C4-2B (cell line): ENCODE measurements around the gene HORMAD2.

Experiments used
- H3K27ac ChIP-seq: fragments of 450-650 bp; 2 replicates; pipeline ENCODE4 v1.5.1; 2017
- ZFX ChIP-seq: fragments of 450-650 bp; IDR thresholded peaks from 2 replicates; pipeline ENCODE4 v1.6.1; 2017
- TF ChIP-seq, protein P1 (sequence below): fragments of 450-650 bp; conservative IDR thresholded peaks from 2 replicates; pipeline ENCODE4 v1.5.1; 2017; ENCODE audit warnings: mild to moderate bottlenecking

Gene HORMAD2

DNA sequence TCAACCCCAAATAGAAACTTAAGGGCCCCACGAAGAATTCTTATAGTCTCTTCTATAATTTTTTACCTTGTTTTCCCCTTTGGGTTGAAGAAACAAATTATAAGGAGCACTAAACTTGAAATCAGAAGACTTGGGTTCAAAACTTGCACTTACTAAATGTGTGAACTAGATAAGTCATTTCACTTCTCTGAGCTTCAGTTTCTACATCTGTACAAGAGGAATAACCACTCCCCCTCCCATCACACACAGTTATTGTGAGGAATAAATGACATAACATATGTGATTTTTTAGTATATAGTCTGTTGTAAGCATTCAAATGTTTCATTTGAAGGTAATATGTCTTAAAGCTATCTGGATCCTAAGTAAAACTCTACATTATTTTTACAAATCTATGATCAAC, 87.5 kb downstream of the HORMAD2 start:
- no peak overlapping the region for H3K27ac ChIP-seq
- no peak for TF ChIP-seq ZFX
- TF ChIP-seq, protein P1, sequence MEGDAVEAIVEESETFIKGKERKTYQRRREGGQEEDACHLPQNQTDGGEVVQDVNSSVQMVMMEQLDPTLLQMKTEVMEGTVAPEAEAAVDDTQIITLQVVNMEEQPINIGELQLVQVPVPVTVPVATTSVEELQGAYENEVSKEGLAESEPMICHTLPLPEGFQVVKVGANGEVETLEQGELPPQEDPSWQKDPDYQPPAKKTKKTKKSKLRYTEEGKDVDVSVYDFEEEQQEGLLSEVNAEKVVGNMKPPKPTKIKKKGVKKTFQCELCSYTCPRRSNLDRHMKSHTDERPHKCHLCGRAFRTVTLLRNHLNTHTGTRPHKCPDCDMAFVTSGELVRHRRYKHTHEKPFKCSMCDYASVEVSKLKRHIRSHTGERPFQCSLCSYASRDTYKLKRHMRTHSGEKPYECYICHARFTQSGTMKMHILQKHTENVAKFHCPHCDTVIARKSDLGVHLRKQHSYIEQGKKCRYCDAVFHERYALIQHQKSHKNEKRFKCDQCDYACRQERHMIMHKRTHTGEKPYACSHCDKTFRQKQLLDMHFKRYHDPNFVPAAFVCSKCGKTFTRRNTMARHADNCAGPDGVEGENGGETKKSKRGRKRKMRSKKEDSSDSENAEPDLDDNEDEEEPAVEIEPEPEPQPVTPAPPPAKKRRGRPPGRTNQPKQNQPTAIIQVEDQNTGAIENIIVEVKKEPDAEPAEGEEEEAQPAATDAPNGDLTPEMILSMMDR: no peak

DNA sequence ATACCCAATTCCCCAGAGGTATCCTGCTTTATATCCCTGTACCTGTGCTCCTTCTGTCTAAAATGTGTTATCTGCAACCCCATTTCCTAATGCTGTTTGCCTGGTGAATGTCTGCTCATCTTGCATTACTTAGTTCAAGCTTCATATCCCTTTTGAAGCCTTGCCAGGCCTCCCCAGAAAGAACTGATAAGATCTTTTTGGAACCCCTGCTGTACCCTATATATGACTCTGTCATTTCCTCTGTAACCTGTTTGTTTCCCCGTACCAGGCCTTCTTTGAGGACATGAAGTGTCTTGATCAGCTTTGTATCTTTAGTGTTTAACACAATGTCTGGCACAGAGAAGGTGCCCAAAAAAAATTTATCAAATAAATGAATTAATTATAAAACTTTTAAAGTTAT, 88.7 kb downstream of the HORMAD2 start:
- TF ChIP-seq ZFX: no peak
- TF ChIP-seq, protein P1: no peak
- H3K27ac ChIP-seq: no peak overlapping the region

DNA sequence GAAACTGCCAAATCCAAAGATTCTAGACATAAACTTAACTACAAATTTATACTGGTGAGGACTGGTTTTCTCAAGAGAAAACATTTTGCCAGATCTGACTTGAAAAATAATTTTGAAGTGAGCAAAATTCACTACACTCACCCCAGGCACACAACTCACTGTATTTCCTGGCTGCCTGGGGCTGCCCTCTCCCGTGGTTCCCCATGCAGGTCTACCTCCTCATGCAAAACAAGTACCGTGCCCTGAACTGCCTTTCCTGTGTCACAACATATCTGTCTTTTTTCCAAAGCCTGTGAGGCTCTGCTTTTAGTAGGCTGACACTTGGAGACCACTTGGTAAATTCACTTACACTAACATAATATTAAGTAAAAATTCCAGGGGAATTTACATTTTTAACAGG, 89.9 kb downstream of the HORMAD2 start:
- TF ChIP-seq, protein P1: no peak
- TF ChIP-seq ZFX: no peak
- H3K27ac ChIP-seq: no peak overlapping the region

DNA sequence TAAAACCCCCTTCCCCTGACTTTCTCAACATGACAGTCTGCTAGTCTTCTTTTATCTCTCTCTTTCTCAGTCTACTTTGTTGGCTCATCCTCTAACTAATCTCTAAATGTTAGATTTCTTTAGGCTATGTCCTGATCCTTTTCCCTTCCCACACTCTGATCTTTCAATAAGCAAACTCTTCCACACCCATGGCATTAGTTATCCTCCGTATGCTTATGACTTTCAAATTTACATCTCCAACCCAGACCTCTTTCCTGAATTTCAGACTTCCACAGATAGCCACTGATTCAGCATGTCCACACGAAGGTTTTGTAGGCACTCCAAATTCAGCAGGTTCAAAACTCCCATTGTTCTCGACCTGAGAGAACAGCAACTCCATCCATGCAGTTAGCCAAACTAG, 90.7 kb downstream of the HORMAD2 start:
- TF ChIP-seq, protein P1: no peak
- TF ChIP-seq ZFX: no peak

DNA sequence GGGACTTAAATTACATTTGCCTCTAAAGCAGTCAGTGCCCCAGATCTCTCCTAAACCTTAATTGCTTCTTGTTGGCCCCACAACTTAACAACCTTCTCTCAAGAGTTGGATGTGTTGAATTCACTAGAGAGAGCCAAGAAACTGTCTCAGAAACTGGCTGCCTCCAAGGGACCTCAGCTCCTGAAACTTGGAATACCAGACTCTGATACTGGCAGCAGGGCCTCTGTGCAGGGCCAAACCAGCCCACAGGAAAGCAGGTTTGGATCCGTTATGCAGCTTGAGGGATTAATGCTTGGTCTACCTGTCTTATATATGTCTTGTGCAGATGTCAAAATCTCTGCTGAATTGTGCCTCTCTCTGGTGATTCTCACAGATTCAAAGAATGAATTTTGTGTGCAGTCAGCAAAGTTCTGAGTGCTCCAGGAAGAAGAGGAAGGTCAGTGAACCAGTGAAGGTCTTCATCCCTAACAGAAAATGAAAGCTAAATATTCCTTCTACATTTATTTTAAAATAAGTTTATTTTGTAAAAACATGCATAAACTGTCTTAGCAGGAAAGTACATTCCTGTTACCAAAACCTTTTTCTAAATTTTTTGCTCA, 95.5 kb downstream of the HORMAD2 start:
- TF ChIP-seq, protein P1: no peak
- no peak for TF ChIP-seq ZFX
- H3K27ac ChIP-seq: no peak overlapping the region

More for the DNA sequence above, 90.7 kb downstream of the HORMAD2 start:
- no peak overlapping the region for H3K27ac ChIP-seq

DNA sequence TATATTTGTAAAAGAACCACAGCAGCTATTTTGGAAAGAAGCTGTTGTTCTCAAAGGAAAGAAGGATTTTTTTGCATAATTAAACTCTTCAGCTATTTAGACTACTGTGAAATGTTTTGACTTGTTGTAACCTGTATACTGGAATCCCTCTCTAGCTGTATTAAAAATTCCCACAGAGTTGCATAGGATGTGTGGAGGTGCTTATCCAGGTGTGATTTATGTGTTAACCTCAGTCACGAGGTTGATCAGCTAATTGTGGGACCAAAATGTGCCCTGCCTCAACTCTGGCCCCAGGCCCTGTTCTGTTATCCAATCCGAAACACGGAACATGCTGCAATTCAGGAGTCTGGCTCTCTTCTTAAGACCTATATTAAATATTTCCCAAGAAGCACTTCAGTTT, 96.2 kb downstream of the HORMAD2 start:
- no peak for TF ChIP-seq ZFX
- TF ChIP-seq, protein P1: no peak

DNA sequence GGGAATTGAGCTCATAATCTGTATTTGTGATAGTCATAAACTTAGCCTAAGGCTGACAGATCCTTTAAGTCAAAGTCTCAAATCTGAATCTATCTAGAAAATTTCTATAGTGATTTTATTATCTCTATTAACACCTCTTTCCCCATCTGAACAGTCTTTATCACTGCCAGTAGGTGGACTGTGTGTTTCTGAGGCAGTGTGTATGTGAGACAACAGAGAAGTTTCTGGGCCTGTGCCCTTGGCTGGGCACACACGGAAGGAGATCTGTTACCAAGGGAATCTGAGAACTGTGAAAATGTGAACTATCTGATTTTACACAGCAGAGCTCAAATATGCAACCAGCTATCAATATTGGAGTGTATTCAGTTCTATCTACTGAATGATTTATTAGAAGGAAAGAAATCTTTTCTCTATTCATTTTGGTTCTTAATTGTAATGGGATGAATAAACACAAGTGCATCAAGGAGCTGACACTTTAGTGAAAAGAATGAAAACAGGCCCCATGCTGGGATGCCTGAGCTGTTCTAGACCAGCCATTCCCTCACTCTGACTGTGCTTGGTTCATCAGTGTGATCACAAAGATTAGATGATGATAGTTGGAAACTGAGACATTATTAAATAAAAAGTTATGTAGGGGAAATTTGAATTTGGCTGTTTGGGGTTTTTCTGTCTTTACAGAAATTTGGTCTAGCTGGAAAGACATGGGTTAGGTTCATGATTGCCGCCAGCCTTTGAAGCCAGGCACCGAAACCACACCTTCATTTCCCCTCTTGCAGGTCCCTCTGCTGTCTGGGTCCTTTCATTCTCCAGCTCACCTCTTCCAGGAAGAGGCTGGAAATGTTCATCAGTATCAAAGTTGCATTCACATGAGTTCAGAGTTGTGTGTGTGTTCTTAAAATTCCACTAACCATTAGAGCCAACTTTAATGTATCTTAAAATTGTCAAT, 98.2 kb downstream of the HORMAD2 start:
- H3K27ac ChIP-seq: no peak overlapping the region
- no peak for TF ChIP-seq ZFX
- TF ChIP-seq, protein P1: no peak

More for the DNA sequence above, 96.2 kb downstream of the HORMAD2 start:
- H3K27ac ChIP-seq: no peak overlapping the region
